ENCODE data around the gene MAP3K2. TPM values are rescaled to one million over a fixed set of nuclear protein-coding genes. Genes with fewer than 3 reads are reported as not detected.

Gene MAP3K2
- total RNA-seq, 1 experiment from 2014 or later = 26.4 TPM

GRCh38 chr2:127343277-127343676 is 44.5 kb downstream of the MAP3K2 start:
- in situ Hi-C loops (cut with HindIII; ENCODE audit: low pct_unique_long_range_greater_than_20kb, low sequenced_read_pairs) = no loop called here
- DNase-seq (ENCODE audit: low read depth, low spot score) = no peak

- no peak for DNase-seq (ENCODE audit: low read depth, low spot score)
- in situ Hi-C loops (cut with HindIII; ENCODE audit: low pct_unique_long_range_greater_than_20kb, low sequenced_read_pairs) = no loop called here
Observed at GRCh38 chr2:127342101-127342500, 45.7 kb downstream of the MAP3K2 start.

GRCh38 chr2:127332335-127332734 is 55.4 kb downstream of the MAP3K2 start:
- in situ Hi-C loops (cut with HindIII; ENCODE audit: low pct_unique_long_range_greater_than_20kb, low sequenced_read_pairs) = no loop called here
- no peak for DNase-seq (ENCODE audit: low read depth, low spot score)

GRCh38 chr2:127330753-127331152 is 57.0 kb downstream of the MAP3K2 start:
- in situ Hi-C loops (cut with HindIII; ENCODE audit: low pct_unique_long_range_greater_than_20kb, low sequenced_read_pairs) = no loop called here
- DNase-seq (ENCODE audit: low read depth, low spot score) = no peak

GRCh38 chr2:127326289-127326945 is 61.4 kb downstream of the MAP3K2 start:
- in situ Hi-C loops (cut with HindIII; ENCODE audit: low pct_unique_long_range_greater_than_20kb, low sequenced_read_pairs) = no loop called here
- DNase-seq (ENCODE audit: low read depth, low spot score) = no peak

GRCh38 chr2:127324635-127325034 is 63.1 kb downstream of the MAP3K2 start:
- in situ Hi-C loops (cut with HindIII; ENCODE audit: low pct_unique_long_range_greater_than_20kb, low sequenced_read_pairs) = no loop called here
- peak; percentile 56 for DNase-seq (ENCODE audit: low read depth, low spot score)

GRCh38 chr2:127321303-127321702 is 66.5 kb downstream of the MAP3K2 start:
- in situ Hi-C loops (cut with HindIII; ENCODE audit: low pct_unique_long_range_greater_than_20kb, low sequenced_read_pairs) = no loop called here
- DNase-seq (ENCODE audit: low read depth, low spot score) = no peak

- no peak for DNase-seq (ENCODE audit: low read depth, low spot score)
- in situ Hi-C loops (cut with HindIII; ENCODE audit: low pct_unique_long_range_greater_than_20kb, low sequenced_read_pairs) = no loop called here
Observed at GRCh38 chr2:127320586-127321275, 67.0 kb downstream of the MAP3K2 start.

GRCh38 chr2:127320067-127320466 is 67.7 kb downstream of the MAP3K2 start:
- in situ Hi-C loops (cut with HindIII; ENCODE audit: low pct_unique_long_range_greater_than_20kb, low sequenced_read_pairs) = no loop called here
- DNase-seq (ENCODE audit: low read depth, low spot score) = no peak

GRCh38 chr2:127314193-127314988 is 73.4 kb downstream of the MAP3K2 start:
- DNase-seq (ENCODE audit: low read depth, low spot score) = no peak
- in situ Hi-C loops (cut with HindIII; ENCODE audit: low pct_unique_long_range_greater_than_20kb, low sequenced_read_pairs) = no loop called here

- in situ Hi-C loops (cut with HindIII; ENCODE audit: low pct_unique_long_range_greater_than_20kb, low sequenced_read_pairs) = no loop called here
Observed at GRCh38 chr2:127313406-127313805, 74.4 kb downstream of the MAP3K2 start.

GRCh38 chr2:127310980-127311379 is 76.8 kb downstream of the MAP3K2 start:
- in situ Hi-C loops (cut with HindIII; ENCODE audit: low pct_unique_long_range_greater_than_20kb, low sequenced_read_pairs) = no loop called here
- DNase-seq (ENCODE audit: low read depth, low spot score) = no peak

More at GRCh38 chr2:127313406-127313805, 74.4 kb downstream of the MAP3K2 start:
- no peak for DNase-seq (ENCODE audit: low read depth, low spot score)

GRCh38 chr2:127309468-127309867 is 78.3 kb downstream of the MAP3K2 start:
- in situ Hi-C loops (cut with HindIII; ENCODE audit: low pct_unique_long_range_greater_than_20kb, low sequenced_read_pairs) = no loop called here

GRCh38 chr2:127308586-127309138 is 79.1 kb downstream of the MAP3K2 start:
- DNase-seq (ENCODE audit: low read depth, low spot score) = no peak
- in situ Hi-C loops (cut with HindIII; ENCODE audit: low pct_unique_long_range_greater_than_20kb, low sequenced_read_pairs) = no loop called here

More at GRCh38 chr2:127309468-127309867, 78.3 kb downstream of the MAP3K2 start:
- DNase-seq (ENCODE audit: low read depth, low spot score) = no peak

- in situ Hi-C loops (cut with HindIII; ENCODE audit: low pct_unique_long_range_greater_than_20kb, low sequenced_read_pairs) = no loop called here
- DNase-seq (ENCODE audit: low read depth, low spot score) = no peak
Observed at GRCh38 chr2:127305990-127306585, 81.7 kb downstream of the MAP3K2 start.

GRCh38 chr2:127302168-127302567 is 85.6 kb downstream of the MAP3K2 start:
- no peak for DNase-seq (ENCODE audit: low read depth, low spot score)
- in situ Hi-C loops (cut with HindIII; ENCODE audit: low pct_unique_long_range_greater_than_20kb, low sequenced_read_pairs) = no loop called here

- in situ Hi-C loops (cut with HindIII; ENCODE audit: low pct_unique_long_range_greater_than_20kb, low sequenced_read_pairs) = no loop called here
Observed at GRCh38 chr2:127293748-127294562, 93.8 kb downstream of the MAP3K2 start, which contains the start of gene ERCC3. TSS of gene ERCC3 (minus strand) at chr2:127294144. CDS start at chr2:127294081, 63 bp downstream.

More at GRCh38 chr2:127293748-127294562, 93.8 kb downstream of the MAP3K2 start, which contains the start of gene ERCC3:
- DNase-seq (ENCODE audit: low read depth, low spot score) = peak; percentile 81
